ENCODE data around the gene FAP. TPM values are rescaled to one million over a fixed set of nuclear protein-coding genes. Genes with fewer than 3 reads are reported as not detected.

Gene FAP
- total and polyA plus RNA-seq, 2 of the 8 experiments (the other 6 are each of a cell fraction or from before 2014, with no cell fraction given) = not detected

DNA sequence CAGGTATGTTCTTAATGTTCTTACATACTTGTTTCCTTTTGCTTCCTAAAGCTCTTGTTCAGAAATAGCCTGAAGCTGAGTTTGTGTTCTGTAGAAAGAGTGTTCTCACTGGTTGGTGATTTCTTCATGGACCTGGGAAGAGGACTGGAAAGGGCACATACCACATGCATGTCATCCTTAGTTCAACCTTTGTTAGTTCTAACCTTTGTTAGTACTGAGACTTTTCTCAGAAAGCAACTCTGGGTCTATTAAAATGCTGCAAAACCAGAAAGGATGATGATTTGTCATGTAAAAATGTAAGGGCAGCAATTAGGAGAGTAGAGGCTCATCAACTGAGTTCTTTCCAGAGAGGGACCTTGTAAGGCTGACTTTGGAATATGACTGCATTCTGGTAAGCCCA is 2.5 kb upstream of the FAP start:
- FAIRE-seq = no peak
- peak overlapping the region; percentile 67; the same call in 1 of the 2 replicates for H2AFZ ChIP-seq (ENCODE audit: low read length)
- no peak for TF ChIP-seq CHD1 (IDR thresholded peaks at IDR 0.05; ENCODE audit: low read depth, low read length)
- TF ChIP-seq HDAC6 (IDR thresholded peaks at IDR 0.05; ENCODE audit: low read depth, low read length) = no peak
- TF ChIP-seq CREB1 (IDR thresholded peaks at IDR 0.05) = no peak
- TF ChIP-seq, protein P1, sequence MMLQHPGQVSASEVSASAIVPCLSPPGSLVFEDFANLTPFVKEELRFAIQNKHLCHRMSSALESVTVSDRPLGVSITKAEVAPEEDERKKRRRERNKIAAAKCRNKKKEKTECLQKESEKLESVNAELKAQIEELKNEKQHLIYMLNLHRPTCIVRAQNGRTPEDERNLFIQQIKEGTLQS (IDR thresholded peaks at IDR 0.05; ENCODE audit: insufficient read depth, low read depth, low read length) = no peak
- TF ChIP-seq FOSL1 (IDR thresholded peaks at IDR 0.05; ENCODE audit: insufficient read depth, low read depth, low read length) = no peak
- no peak for TF ChIP-seq CEBPB (IDR thresholded peaks at IDR 0.05; ENCODE audit: low read depth, low read length)
- no peak for TF ChIP-seq YY1 (IDR thresholded peaks at IDR 0.05; ENCODE audit: low read depth, low read length)
- no peak for TF ChIP-seq POU5F1 (IDR thresholded peaks at IDR 0.05; ENCODE audit: low read depth, low read length)
- no peak for TF ChIP-seq EZH2 (IDR thresholded peaks at IDR 0.05; ENCODE audit: low read depth, low read length, severe bottlenecking)
- TF ChIP-seq TAF1 (IDR thresholded peaks at IDR 0.05; ENCODE audit: low read depth, low read length) = no peak
- TF ChIP-seq, protein P2, sequence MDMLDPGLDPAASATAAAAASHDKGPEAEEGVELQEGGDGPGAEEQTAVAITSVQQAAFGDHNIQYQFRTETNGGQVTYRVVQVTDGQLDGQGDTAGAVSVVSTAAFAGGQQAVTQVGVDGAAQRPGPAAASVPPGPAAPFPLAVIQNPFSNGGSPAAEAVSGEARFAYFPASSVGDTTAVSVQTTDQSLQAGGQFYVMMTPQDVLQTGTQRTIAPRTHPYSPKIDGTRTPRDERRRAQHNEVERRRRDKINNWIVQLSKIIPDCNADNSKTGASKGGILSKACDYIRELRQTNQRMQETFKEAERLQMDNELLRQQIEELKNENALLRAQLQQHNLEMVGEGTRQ (IDR thresholded peaks at IDR 0.05; ENCODE audit: low read length) = no peak
- no peak for TF ChIP-seq HDAC2 (IDR thresholded peaks at IDR 0.05; ENCODE audit: borderline replicate concordance in 1 of 2, low read depth in 2 of 2, low read length in 2 of 2)
- TF ChIP-seq BRCA1 (IDR thresholded peaks at IDR 0.05; ENCODE audit: low read depth, low read length) = no peak
- TF ChIP-seq JUND (IDR thresholded peaks at IDR 0.05; ENCODE audit: low read length) = no peak

More for the DNA sequence above, 2.5 kb upstream of the FAP start:
- Histone ChIP-seq H3K23me2 (ENCODE audit: low read depth, low read length) (no peaks in the 10 kb centered on the region), H3K79me2 (ENCODE audit: control insufficient read depth in 1 of 2, insufficient read depth in 2 of 2, low read length in 2 of 2) (no peaks in the 10 kb centered on the region), H2BK15ac (ENCODE audit: low read length) (no peak overlapping the region), H3K79me1 (ENCODE audit: low read depth, low read length) (no peaks in the 10 kb centered on the region), H2BK20ac (ENCODE audit: low read length) (no peak overlapping the region), H3K56ac (replicated peaks; ENCODE audit: insufficient read length, low read depth, low read length) (no peak overlapping the region), H2BK5ac (ENCODE audit: low read depth, low read length) (no peak overlapping the region), H3K36me3 (ENCODE audit: control insufficient read depth in 2 of 4, insufficient read depth in 4 of 4, low read length in 3 of 4) (no peaks in the 10 kb centered on the region), H4K8ac (ENCODE audit: extremely low read depth, insufficient read depth, low read length) (no peak overlapping the region), H4K5ac (ENCODE audit: insufficient read length, low read depth, low read length) (no peak overlapping the region), H3K4me3 (ENCODE audit: extremely low read depth in 1 of 4, insufficient read depth in 2 of 4, low read depth in 3 of 4, low read length in 4 of 4) (no peak overlapping the region), H4K20me1 (replicated peaks in 1 of 2; ENCODE audit: control insufficient read depth in 1 of 2, insufficient read depth in 2 of 2, low read length in 2 of 2) (no peaks in the 10 kb centered on the region), H3K9me3 (ENCODE audit: insufficient read depth in 2 of 2, low read depth in 1 of 2, low read length in 1 of 2) (no peaks in the 10 kb centered on the region), H3K27ac (ENCODE audit: low read depth, low read length) (no peak overlapping the region), H3K4me2 (ENCODE audit: insufficient read depth in 1 of 2, low read depth in 2 of 2, low read length in 2 of 2) (no peak overlapping the region), H2BK120ac (replicated peaks; ENCODE audit: low read depth, low read length) (no peak overlapping the region), H2BK12ac (ENCODE audit: low read depth, low read length) (no peak overlapping the region), H3K27me3 (replicated peaks in 1 of 4; ENCODE audit: control insufficient read depth in 3 of 4, extremely low read depth in 1 of 4, insufficient read depth in 3 of 4, low read length in 3 of 4) (peaks cover 0 to 1% (median 0%) of the 10 kb centered on the region in 4 experiments; a peak in 1 of 7 replicates), H3K14ac (ENCODE audit: insufficient read length) (no peak overlapping the region), H3K18ac (ENCODE audit: extremely low read depth, low read length) (no peak overlapping the region), H3K23ac (ENCODE audit: insufficient read length) (no peak overlapping the region), H3K4ac (replicated peaks; ENCODE audit: insufficient read length, low read depth, low read length) (no peak overlapping the region), H3K9ac (replicated peaks in 1 of 4; ENCODE audit: extremely low read depth in 1 of 4, low read depth in 3 of 4, low read length in 3 of 4) (no peak overlapping the region), H2AK5ac (ENCODE audit: low read depth, low read length) (no peak overlapping the region), H4K91ac (replicated peaks; ENCODE audit: insufficient read length, low read length) (no peak overlapping the region), H3K4me1 (replicated peaks in 1 of 4; ENCODE audit: control insufficient read depth in 3 of 4, insufficient read depth in 4 of 4, low read length in 3 of 4) (no peaks in the 10 kb centered on the region)
- no peak for DNase-seq (ENCODE audit: low read depth in 1 of 2, low spot score in 2 of 2)
- ChIA-PET CTCF (ENCODE audit: partially characterized antibody) (interaction anchor here (0.6 to 1.7 kb wide), 6 partner anchors 16 to 499 kb away, joined by 3 to 7 read pairs (median 4); no protein-coding TSS in a partner anchor), POLR2A (ENCODE audit: partially characterized antibody) (no interaction called here)

Data from H1 (cell line).